B cell (primary cell): Measurements from ENCODE around the gene BLID. TPM values are rescaled to one million over a fixed set of nuclear protein-coding genes. Genes with fewer than 3 reads are reported as not detected.

Source experiments
- ATAC-seq: fragments of 200-7000 bp; cut with Tn5 transposase; one replicate; pipeline ENCODE4 v1.10.0; 2021; ENCODE audit warnings: low read depth, mild to moderate bottlenecking, moderate number of reproducible peaks, moderate library complexity
- CTCF ChIA-PET: fragments of 350-600 bp; sonication (Branson Sonifier 250); formaldehyde crosslinking; loops from one replicate; lab custom pipeline; 2021; ENCODE audit warnings: antibody characterized with exemption, inconsistent platforms; lab: Charles Lee
- POLR2A ChIA-PET: fragments of 350-600 bp; sonication (Branson Sonifier 250); formaldehyde crosslinking; loops from one replicate; lab custom pipeline; 2021; ENCODE audit warnings: antibody characterized with exemption; lab: Charles Lee
- DNase-seq: peaks from one replicate; pipeline ENCODE4 v3.0.0; 2013
- H2AFZ ChIP-seq: 2 replicates; pipeline ENCODE4 v1.6.1; 2012; ENCODE audit warnings: mild to moderate bottlenecking, low read depth, low read length; ENCODE audit not compliant: insufficient read depth, poor library complexity, severe bottlenecking
- H3K27ac ChIP-seq, 2 donors: 1 replicate in 1 of 2; 2 replicates in 1 of 2; pipeline ENCODE4 v1.5.1; 2012 to 2013; ENCODE audit warnings: low read length in 2 of 2, mild to moderate bottlenecking in 2 of 2, moderate library complexity in 1 of 2
- H3K27me3 ChIP-seq, 4 experiments: fragments of 200-600 bp in 1 of 4; sonication (generic) in 1 of 4; replicated peaks in 1 of 4; 1 replicate in 2 of 4; 2 replicates in 2 of 4; pipeline versions ENCODE4 v1.6.1 to v1.7.0; 2013 to 2016; ENCODE audit warnings: low read length in 3 of 4, mild to moderate bottlenecking in 2 of 4, mixed read lengths in 1 of 4, moderate library complexity in 1 of 4; ENCODE audit not compliant: insufficient read depth in 4 of 4, control insufficient read depth in 3 of 4; ENCODE audit errors: control extremely low read depth in 1 of 4
- H3K36me3 ChIP-seq, 2 experiments: replicated peaks in 1 of 2; 1 replicate in 1 of 2; 2 replicates in 1 of 2; pipeline versions ENCODE4 v1.6.1 to v1.7.1; 2013; ENCODE audit warnings: low read length in 1 of 2; ENCODE audit not compliant: insufficient read depth in 2 of 2, control insufficient read depth in 1 of 2; ENCODE audit errors: control extremely low read depth in 1 of 2, extremely low read depth in 1 of 2
- H3K4me1 ChIP-seq, 2 donors: fragments of 200-600 bp in 1 of 2; sonication (generic) in 1 of 2; 1 replicate in 1 of 2; 2 replicates in 1 of 2; pipeline versions ENCODE4 v1.5.1 to v1.6.1; 2013 to 2017; ENCODE audit warnings: low read length in 2 of 2; ENCODE audit not compliant: control insufficient read depth in 2 of 2, insufficient read depth in 2 of 2
- H3K4me2 ChIP-seq: replicated peaks from 2 replicates; pipeline ENCODE3; 2012; ENCODE audit warnings: mild to moderate bottlenecking, low read depth, low read length; ENCODE audit not compliant: poor library complexity, severe bottlenecking
- H3K4me3 ChIP-seq, 5 experiments: fragments of 200-600 bp in 1 of 5; sonication (generic) in 1 of 5; 1 replicate in 3 of 5; 2 replicates in 2 of 5; pipeline versions ENCODE4 v1.5.1 to v1.7.0; 2011 to 2016; ENCODE audit warnings: low read length in 4 of 5, mild to moderate bottlenecking in 4 of 5, low read depth in 2 of 5, control low read depth in 1 of 5, moderate library complexity in 1 of 5; ENCODE audit not compliant: insufficient read depth in 1 of 5; ENCODE audit errors: control extremely low read depth in 1 of 5, extremely low read depth in 1 of 5
- H3K79me2 ChIP-seq: fragments of 200-600 bp; sonication (generic); one replicate; pipeline ENCODE4 v1.6.0; 2016; ENCODE audit warnings: low read length; ENCODE audit not compliant: control insufficient read depth, insufficient read depth
- H3K9ac ChIP-seq: fragments of 200-600 bp; sonication (generic); 2 replicates; pipeline ENCODE4 v1.6.1; 2017; ENCODE audit warnings: mild to moderate bottlenecking, low read length, moderate library complexity
- H3K9me3 ChIP-seq, 3 donors: one replicate each; pipeline versions ENCODE4 v1.6.1 to v1.7.1; 2013; ENCODE audit warnings: low read length in 2 of 3; ENCODE audit not compliant: control insufficient read depth in 2 of 3, insufficient read depth in 1 of 3; ENCODE audit errors: control extremely low read depth in 1 of 3
- H4K20me1 ChIP-seq: 2 replicates; pipeline ENCODE4 v1.6.0; 2012; ENCODE audit warnings: mild to moderate bottlenecking, low read length; ENCODE audit not compliant: insufficient read depth, control insufficient read depth, poor library complexity, severe bottlenecking
- H3K27ac Mint-ChIP-seq: one replicate; pipeline ENCODE4 v1.8.0; 2021; ENCODE audit warnings: mixed read lengths
- H3K27me3 Mint-ChIP-seq: one replicate; pipeline ENCODE4 v1.8.0; 2021; ENCODE audit warnings: mixed read lengths
- H3K4me1 Mint-ChIP-seq: one replicate; pipeline ENCODE4 v1.8.0; 2021; ENCODE audit warnings: mixed read lengths
- H3K4me3 Mint-ChIP-seq: one replicate; pipeline ENCODE4 v1.8.0; 2021; ENCODE audit warnings: mixed read lengths
- H3K9me3 Mint-ChIP-seq: one replicate; pipeline ENCODE4 v1.8.0; 2022; ENCODE audit warnings: mixed read lengths; ENCODE audit not compliant: insufficient read depth
- EZH2 ChIP-seq: IDR thresholded peaks from 2 replicates; pipeline ENCODE4 v1.6.1; 2012; ENCODE audit warnings: borderline replicate concordance, low read depth, mild to moderate bottlenecking, moderate library complexity, low read length; ENCODE audit not compliant: insufficient read depth, poor library complexity, severe bottlenecking
- WGBS: methylation state at CpG from one replicate; pipeline ENCODE4 v1.1.5; 2013; ENCODE audit warnings: missing lambda C conversion rate; ENCODE audit not compliant: insufficient coverage; 5-methylcytosine and 5-hydroxymethylcytosine counted together
- intact Hi-C: fragments of 100-400 bp; cut with micrococcal nuclease; formaldehyde crosslinking; loops from one replicate; pipeline ENCODE4 v1.10.0; 2022
- polyA plus RNA-seq: library from polyadenylated mRNA; depleted of rRNA; stranded (reverse); fragments of >200 nt; gene quantifications from 2 replicates; pipeline ENCODE4 v1.2.3, GENCODE V29; 2012
- total RNA-seq, 2 donors: library from RNA; stranded (reverse); fragments of 120-200 nt in 1 of 2; gene quantifications; 1 replicate in 1 of 2; 2 replicates in 1 of 2; pipeline versions ENCODE4 v1.2.3 to v1.2.4, GENCODE V29; 2013 to 2022
- TF ChIP-seq, protein P1 (sequence below): fragments of 200-600 bp; IDR thresholded peaks from one replicate; pipeline ENCODE4 v1.8.0; 2022; ENCODE audit warnings: antibody characterized with exemption, mild to moderate bottlenecking

The BLID gene
- total and polyA plus RNA-seq, 2 donors (not counting 1 experiment from before 2014, with no cell fraction given): not detected

DNA sequence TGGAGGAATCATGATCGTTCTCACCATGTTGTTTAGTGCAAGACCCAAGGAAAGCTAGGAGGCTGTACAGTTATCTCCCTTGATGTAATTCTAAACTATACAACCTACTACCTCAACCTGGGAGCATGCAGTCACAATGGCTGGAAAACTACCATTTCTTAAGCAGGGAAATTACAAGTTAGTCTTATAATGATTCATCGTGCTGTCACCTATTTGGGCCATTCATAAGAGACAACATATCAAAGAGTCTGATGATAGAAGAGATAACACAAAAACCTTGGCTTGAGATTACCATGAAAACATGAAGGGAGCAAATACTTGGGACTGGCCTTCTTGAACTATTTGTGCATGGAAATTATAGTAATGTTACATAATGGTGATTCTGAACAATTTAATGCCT lies 30.5 kb upstream of the BLID start:
- Mint-ChIP-seq H3K4me1 (no peaks in the 10 kb centered on the region), H3K27ac (no peak overlapping the region), H3K27me3 (peaks cover 19% of the 10 kb centered on the region), H3K4me3 (no peak overlapping the region), H3K9me3 (no peaks in the 10 kb centered on the region)
- ChIA-PET POLR2A (no interaction called here), CTCF (no interaction called here)
- no peak overlapping the region for H3K9ac ChIP-seq
- H3K4me2 ChIP-seq: no peak overlapping the region
- no peaks in the 10 kb centered on the region for H3K36me3 ChIP-seq
- no peaks in the 10 kb centered on the region for H3K9me3 ChIP-seq
- no peaks in the 10 kb centered on the region for H3K27me3 ChIP-seq
- WGBS: no CpG with 5 or more reads among the region's 2 CpGs
- H4K20me1 ChIP-seq: no peaks in the 10 kb centered on the region
- H3K4me1 ChIP-seq: no peaks in the 10 kb centered on the region
- no peak overlapping the region for H2AFZ ChIP-seq
- H3K27ac ChIP-seq: no peak overlapping the region
- no peaks in the 10 kb centered on the region for H3K79me2 ChIP-seq
- intact Hi-C loops: no loop called here
- H3K4me3 ChIP-seq: no peak overlapping the region
- DNase-seq: no peak
- ATAC-seq: no peak
- TF ChIP-seq, protein P1, sequence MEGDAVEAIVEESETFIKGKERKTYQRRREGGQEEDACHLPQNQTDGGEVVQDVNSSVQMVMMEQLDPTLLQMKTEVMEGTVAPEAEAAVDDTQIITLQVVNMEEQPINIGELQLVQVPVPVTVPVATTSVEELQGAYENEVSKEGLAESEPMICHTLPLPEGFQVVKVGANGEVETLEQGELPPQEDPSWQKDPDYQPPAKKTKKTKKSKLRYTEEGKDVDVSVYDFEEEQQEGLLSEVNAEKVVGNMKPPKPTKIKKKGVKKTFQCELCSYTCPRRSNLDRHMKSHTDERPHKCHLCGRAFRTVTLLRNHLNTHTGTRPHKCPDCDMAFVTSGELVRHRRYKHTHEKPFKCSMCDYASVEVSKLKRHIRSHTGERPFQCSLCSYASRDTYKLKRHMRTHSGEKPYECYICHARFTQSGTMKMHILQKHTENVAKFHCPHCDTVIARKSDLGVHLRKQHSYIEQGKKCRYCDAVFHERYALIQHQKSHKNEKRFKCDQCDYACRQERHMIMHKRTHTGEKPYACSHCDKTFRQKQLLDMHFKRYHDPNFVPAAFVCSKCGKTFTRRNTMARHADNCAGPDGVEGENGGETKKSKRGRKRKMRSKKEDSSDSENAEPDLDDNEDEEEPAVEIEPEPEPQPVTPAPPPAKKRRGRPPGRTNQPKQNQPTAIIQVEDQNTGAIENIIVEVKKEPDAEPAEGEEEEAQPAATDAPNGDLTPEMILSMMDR: no peak

DNA sequence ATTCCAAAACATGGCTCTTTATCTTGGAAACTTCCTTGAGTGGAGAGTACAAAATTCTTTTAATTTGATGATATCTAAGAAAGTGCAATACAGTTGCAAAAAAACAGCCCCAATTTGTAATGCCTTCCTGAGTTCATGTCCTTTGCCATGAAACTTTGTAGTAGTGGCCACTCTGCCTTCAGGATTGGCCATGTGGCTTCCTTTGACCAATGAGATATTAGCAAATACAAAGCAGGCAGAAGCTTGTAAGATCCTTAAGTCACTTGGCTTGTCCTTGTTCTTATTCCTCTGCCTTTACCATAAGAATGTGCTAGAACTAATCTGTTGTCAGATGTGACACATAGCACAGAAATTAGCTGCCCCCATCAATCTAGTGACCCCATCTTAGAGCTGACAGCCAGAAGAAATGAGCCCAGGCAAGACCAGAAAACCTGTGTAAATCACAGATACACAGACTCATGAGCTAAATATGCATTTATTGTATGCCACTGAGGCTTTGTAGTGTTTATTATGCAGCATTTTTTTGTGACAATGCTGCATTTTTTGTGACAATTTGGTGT lies 29.8 kb upstream of the BLID start:
- no peaks in the 10 kb centered on the region for H3K27me3 ChIP-seq
- Mint-ChIP-seq H3K27me3 (peaks cover 19% of the 10 kb centered on the region), H3K9me3 (no peaks in the 10 kb centered on the region), H3K4me1 (no peaks in the 10 kb centered on the region), H3K4me3 (no peak overlapping the region), H3K27ac (no peak overlapping the region)
- H3K4me3 ChIP-seq: no peak overlapping the region
- no peak for DNase-seq
- H4K20me1 ChIP-seq: no peaks in the 10 kb centered on the region
- ChIA-PET POLR2A (no interaction called here), CTCF (no interaction called here)
- no peak for ATAC-seq
- no peaks in the 10 kb centered on the region for H3K79me2 ChIP-seq
- H2AFZ ChIP-seq: no peak overlapping the region
- H3K9ac ChIP-seq: no peak overlapping the region
- TF ChIP-seq, protein P1: no peak
- no peak for TF ChIP-seq EZH2
- no peak overlapping the region for H3K4me2 ChIP-seq
- H3K9me3 ChIP-seq: no peaks in the 10 kb centered on the region
- no peaks in the 10 kb centered on the region for H3K36me3 ChIP-seq
- H3K27ac ChIP-seq: no peak overlapping the region
- H3K4me1 ChIP-seq: no peaks in the 10 kb centered on the region
- intact Hi-C loops: no loop called here
